HepG2 (cell line): ENCODE data around the gene BPIFB4.

ENCODE experiments used
- CHD2 ChIP-seq: IDR thresholded peaks from 2 replicates; pipeline ENCODE4 v1.6.1; 2011; ENCODE audit warnings: low read depth, low read length, improper control_type of control experiment
- KAT7 ChIP-seq: IDR thresholded peaks from 2 replicates; pipeline ENCODE4 v1.6.1; 2018; ENCODE audit warnings: borderline replicate concordance, missing compliant biosample characterization
- KDM3A ChIP-seq: IDR thresholded peaks from 2 replicates; pipeline ENCODE4 v1.6.1; 2018; ENCODE audit warnings: low read depth, missing compliant biosample characterization
- NONO ChIP-seq, 2 experiments: fragments of 450-650 bp in 1 of 2; sonication (generic) in 1 of 2; formaldehyde crosslinking in 1 of 2; IDR thresholded peaks in 1 of 2; conservative IDR thresholded peaks in 1 of 2; 2 replicates each; pipeline versions ENCODE4 v1.6.1 to v1.8.0; 2017 to 2022; ENCODE audit warnings: mild to moderate bottlenecking in 1 of 2, missing genetic modification reagents in 1 of 2, moderate library complexity in 1 of 2
- REST ChIP-seq, 2 experiments: IDR thresholded peaks; 2 replicates each; pipeline ENCODE4 v1.6.1; 2011 to 2012; ENCODE audit warnings: low read length in 2 of 2, borderline replicate concordance in 1 of 2, low read depth in 1 of 2, mild to moderate bottlenecking in 1 of 2, moderate library complexity in 1 of 2
- TBL1XR1 ChIP-seq: fragments of 150-350 bp; IDR thresholded peaks from 2 replicates; pipeline ENCODE4 v1.6.1; 2014; ENCODE audit warnings: borderline replicate concordance, low read length; ENCODE audit not compliant: partially characterized antibody
- ZNF326 ChIP-seq: sonication (generic); formaldehyde crosslinking; IDR thresholded peaks from 2 replicates; pipeline ENCODE4 v1.4.0; 2020; ENCODE audit warnings: missing genetic modification reagents, borderline replicate concordance
- ZNF331 ChIP-seq: sonication (generic); formaldehyde crosslinking; IDR thresholded peaks from 2 replicates; pipeline ENCODE4 v1.4.0; 2020; ENCODE audit warnings: missing genetic modification reagents
- ZNF549 ChIP-seq: sonication (generic); formaldehyde crosslinking; IDR thresholded peaks from 2 replicates; pipeline ENCODE4 v1.5.0; 2020; ENCODE audit warnings: missing genetic modification reagents
- ZNF652 ChIP-seq: IDR thresholded peaks from 2 replicates; pipeline ENCODE4 v1.6.1; 2016; ENCODE audit warnings: low read depth, borderline replicate concordance

DNA sequence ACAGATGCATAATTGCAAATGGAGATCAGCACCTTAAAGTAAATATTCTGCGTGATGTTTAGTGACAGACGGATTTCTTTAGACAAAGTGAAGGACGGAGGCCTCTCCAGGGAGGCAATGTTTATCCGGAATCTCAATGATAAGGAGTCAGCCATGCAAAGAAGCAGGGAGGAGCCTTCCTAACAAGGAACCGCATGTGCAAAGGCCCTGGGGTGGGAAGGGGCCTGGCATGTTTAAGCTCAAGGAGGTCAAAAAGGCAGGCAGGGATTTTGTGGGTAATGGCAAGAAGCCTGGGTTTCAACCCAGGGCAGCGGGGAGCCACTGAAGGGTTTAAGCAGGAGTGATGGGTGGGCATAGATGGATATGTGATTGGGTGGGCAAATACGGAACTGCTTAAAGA lies 25.1 kb upstream of the BPIFB4 start:
- TF ChIP-seq KAT7 (CRISPR knock-in tag) (no peak), CHD2 (no peak), ZNF652 (no peak), TBL1XR1 (no peak), NONO (IDR thresholded peaks at IDR 0.05) (no peak), NONO (CRISPR knock-in tag; conservative IDR thresholded peaks at IDR 0.05) (no peak), REST (IDR thresholded peaks at IDR 0.05; ENCODE audit: borderline replicate concordance in 1 of 2, low read depth in 1 of 2, low read length in 2 of 2) (no peak), ZNF326 (CRISPR knock-in tag) (no peak), ZNF331 (CRISPR knock-in tag) (no peak), KDM3A (CRISPR knock-in tag) (no peak), ZNF549 (no peak)
